ENCODE results near the gene CBL.

The CBL gene

GRCh38 chr11:119314726-119315125, 108.6 kb downstream of the CBL start:
- no peak for DNase-seq (ENCODE audit: low spot score)

DNA sequence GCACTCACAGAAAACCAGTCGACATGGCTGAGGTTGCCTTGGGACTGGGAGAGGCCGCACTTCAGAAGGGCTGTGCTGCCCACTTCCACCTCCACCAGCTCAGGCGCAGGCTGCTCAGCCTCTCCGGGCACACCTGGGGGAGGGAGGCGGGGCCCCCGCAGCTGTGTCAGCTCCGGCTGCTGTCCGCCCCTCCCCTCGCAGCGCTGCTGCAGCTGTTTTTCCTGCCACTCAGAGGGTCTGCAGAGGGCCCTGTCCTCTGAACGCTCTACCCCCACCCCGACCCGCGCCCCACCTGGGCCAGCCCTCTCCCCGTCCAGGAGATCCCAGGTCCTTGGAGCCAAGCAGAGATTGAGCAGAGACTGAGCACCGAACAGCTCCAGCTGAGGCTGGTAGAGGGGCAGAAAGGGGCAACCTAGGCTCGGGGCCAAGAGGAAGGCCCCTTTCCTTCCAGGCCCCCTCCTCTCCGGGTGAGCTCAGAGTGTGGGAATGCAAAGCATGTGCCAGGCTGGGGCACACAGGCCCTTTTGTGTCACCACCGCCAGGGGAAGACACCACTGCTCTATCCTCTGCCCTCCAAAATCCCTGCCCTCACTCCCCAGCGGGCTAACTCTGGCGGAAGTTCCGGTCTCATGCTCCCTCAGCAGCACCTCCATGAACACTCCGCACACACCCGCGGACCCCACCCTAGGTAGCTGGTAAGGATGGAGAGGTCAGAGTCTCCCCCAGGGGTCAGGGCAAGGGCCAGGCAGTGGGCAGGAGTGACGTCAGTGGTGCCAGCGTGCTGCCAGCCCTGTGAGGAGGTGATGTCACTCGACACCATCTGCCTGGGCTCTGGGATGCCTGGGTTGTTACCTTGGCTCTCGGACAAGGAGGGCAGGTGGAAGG, 109.2 kb downstream of the CBL start:
- DNase-seq (ENCODE audit: low spot score): no peak

- no peak for DNase-seq (ENCODE audit: low spot score)
Observed at GRCh38 chr11:119316016-119316728, 110.0 kb downstream of the CBL start.

DNA sequence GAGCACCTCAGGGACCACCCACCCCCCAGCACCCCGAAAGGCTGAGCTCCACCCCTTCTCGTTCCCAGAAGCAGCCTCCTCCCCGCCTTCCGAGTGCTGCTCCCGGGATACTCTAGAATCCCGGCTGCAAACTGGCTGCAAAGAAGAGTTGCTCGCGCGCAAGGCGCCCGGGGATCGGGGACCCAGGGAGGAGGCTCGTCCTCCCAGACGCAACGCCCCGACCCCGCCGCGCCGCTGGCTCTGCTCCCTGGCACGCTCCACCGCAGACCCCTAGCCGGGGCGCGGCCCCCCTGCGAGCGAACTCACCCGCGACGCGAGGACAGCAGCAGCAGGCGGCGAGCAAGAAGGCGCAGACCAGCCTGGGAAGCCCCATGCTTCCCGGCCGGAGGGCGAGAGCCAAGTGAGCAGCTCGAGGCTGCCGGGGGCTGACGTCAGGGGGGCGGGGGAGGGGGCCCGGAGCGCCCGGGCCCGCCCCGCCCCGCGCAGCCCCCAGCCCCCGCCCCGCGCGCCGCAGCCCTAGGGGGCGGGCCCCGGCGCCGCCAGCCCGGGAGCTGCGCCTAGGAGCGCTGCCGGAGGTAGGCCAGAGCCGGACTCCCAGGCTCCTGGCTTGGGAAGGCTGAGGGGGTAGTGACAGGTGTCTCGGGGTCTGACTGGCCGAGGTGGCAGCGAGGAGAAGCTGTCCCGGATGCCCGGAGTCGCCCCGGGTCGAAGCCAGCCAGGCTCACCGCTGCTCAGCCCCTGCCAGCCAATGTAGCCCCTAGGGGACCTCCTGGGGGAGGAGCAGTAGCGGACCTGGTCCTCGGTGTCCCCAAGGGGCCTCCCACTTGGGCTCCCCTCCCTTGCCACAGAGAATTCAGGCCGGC, 110.8 kb downstream of the CBL start, which contains the start of gene MCAM:
MCAM (minus strand) TSS at position 402 of the 863 bp plus-strand sequence; CDS start at position 373, 29 bp downstream.
- no peak for DNase-seq (ENCODE audit: low spot score)

- no peak for DNase-seq (ENCODE audit: low spot score)
Observed at GRCh38 chr11:119317592-119318239, 111.6 kb downstream of the CBL start.

GRCh38 chr11:119318240-119319135, 112.3 kb downstream of the CBL start:
- no peak for DNase-seq (ENCODE audit: low spot score)

DNA sequence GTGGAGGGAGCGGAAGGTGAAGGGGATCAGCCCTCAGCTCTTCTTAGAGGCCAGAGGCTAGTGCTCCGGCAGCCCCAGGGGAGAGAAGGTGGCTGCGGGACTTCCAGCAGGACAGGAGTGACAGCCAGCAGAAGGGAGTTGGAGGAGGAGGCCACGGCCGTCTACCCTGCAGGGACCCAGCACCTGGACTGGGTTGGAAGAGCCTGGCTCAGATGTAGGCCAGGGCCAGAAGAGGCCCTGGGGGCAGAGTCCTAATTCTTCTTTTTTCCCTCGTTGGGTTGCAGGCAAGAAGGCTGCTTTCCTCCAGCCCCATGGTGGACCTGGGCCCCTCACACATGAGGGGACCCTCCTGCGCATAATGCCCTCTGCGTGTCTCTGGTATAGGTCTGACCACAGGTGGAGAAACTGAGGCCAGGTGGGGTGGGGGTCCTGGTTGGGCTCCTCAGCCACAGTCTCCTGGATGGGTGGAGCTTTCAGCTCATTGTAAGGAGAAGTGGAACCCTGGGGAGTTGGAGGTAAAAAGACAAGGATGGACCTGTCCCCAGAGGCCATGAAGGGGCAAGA, 113.1 kb downstream of the CBL start:
- no peak for DNase-seq (ENCODE audit: low spot score)

GRCh38 chr11:119319700-119320239, 113.6 kb downstream of the CBL start:
- no peak for DNase-seq (ENCODE audit: low spot score)

DNA sequence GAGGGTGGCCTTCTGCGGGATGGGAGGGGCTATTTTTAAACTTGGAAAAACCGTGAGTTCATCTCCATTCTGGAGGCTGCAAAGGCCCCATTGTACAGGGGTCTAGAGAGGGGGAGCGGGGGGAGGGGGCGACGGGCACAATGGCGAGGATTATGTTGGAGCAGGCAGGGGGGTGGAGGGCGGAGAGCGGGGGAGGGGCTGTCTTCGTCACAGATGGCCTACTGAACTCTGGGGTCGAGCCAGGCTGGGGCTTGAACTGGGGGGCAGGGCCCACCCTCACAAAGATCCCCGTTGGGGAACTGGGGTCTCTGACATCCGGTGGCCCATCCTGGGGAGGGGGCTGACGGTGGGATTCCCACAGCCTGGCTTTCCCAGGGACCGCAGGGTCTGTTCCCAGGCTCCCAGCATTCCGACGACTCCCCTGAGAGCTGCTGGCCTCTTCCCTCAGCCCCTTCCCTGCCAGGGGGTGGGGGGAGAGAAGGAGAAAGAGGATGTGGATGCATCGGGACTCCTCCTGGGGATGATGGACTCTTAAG, 114.2 kb downstream of the CBL start:
- DNase-seq (ENCODE audit: low spot score): no peak

GRCh38 chr11:119320776-119321524, 114.8 kb downstream of the CBL start:
- DNase-seq (ENCODE audit: low spot score): no peak

DNA sequence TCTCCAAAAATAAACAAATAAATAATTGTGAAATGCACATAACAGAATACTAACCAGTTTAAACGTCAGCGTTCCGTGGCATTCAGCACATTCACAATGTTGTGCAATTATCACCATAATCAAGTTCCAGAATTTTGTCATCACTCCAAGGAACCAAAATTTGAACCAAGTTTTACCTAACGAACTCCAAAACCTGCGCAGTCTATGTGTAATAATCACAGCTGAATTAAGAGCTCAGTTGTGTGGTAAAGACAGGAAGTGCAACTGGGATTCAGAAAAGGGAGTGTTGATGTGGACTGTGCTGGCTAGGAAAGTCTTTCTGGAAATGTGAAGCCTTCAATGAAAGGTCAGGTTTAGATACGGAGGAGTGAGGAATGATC, 116.2 kb downstream of the CBL start:
- DNase-seq (ENCODE audit: low spot score): no peak

DNA sequence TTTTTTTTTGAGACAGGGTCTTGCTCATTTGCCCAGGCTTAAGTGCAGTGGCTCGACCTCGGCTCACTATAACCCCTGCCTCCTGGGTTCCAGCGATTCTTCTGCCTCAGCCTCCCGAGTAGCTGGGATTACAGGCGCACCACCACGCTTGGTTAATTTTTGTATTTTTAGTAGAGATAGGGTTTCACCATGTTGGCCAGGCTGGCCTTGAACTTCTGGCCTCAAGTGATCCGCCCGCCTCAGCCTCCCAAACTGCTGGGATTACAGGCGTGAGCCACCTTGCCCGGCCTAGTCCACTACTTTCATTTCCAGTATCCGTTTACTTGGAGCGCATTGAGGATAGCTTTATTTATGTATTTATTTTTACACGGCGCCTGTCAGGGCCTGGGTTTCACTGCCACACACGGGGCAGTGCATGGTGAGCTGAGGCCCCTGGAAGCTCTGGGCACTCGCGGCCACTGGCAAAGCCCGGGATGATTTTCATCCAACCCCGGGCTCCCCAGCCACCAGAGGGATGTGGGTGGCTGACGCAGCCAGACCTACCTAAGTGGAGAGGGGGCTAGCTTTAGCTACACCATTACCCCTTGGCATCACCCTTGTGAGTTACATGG, 116.9 kb downstream of the CBL start:
- no peak for DNase-seq (ENCODE audit: low spot score)

- peak; percentile 70 for DNase-seq (ENCODE audit: low spot score)
Observed at GRCh38 chr11:119323532-119324033, 117.4 kb downstream of the CBL start.

GRCh38 chr11:119324189-119324588, 118.0 kb downstream of the CBL start:
- no peak for DNase-seq (ENCODE audit: low spot score)

DNA sequence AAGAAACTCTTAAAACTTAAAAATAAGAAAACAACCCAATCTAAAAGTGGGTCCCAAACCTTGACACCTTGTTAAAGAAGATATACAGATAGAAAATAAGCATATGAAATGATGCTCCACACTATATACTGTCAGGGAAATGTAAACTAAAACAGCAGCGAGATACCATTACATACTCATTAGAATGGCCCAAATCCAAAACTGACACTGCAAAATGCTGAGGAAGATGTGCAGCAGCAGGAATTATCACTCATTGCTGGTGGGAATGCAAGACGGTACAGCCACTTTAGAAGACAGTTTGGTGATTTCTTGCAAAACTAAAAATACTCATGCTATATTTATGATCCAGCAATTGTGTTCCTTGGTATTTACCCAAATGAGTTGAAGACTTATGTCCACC, 123.2 kb downstream of the CBL start:
- no peak for DNase-seq (ENCODE audit: low spot score)

- DNase-seq (ENCODE audit: low spot score): no peak
Observed at GRCh38 chr11:119330237-119330636, 124.1 kb downstream of the CBL start.

DNA sequence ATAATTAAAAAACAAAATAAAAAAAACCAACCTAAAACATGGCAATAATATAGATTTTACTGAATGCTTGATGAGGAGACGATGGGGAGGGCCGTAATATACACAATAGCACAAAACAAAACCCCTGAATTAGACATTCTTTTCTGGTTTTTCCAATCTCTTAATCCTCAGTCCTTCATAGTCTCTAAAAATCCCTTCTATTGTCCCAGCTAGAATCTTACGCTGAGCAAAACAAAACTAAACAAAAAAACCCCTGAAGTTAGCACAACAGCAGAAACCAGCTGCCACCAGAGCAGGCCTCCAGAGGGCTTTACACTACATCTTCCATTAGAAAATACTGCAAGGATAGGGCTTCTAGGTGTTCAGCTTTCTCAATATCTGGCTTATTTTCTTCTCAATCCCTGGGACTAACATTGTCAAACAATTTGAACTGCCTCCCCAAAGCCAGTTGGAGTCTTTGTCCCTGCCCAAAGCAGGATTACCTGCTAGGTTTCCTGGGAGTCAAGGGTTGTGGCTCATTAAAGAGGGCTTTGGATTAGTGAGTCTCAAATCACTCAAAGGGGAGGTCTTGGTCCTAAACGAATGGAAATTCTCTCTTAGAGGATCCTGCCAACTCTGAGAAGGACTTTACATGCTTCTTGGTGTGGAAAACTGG, 126.1 kb downstream of the CBL start:
- DNase-seq (ENCODE audit: low spot score): no peak

Measured in hematopoietic multipotent progenitor cell treated with erythropoietin and hydrocortisone succinate and interleukin-3 and kit ligand, for 15 days (in vitro differentiated cells).